Stimulated activated CD8-positive, alpha-beta memory T cell treated with anti-CD3 and anti-CD28 coated beads, Interleukin-15, amount 100 ng/mL, for 48 hours (primary cell): ENCODE results near the gene UVRAG.
"Not testable (repeated sequence)": the region's sequence is repeated elsewhere in the genome, so short reads cannot be mapped to it uniquely, and the experiment has no call there.

Experiments
- DNase-seq, 2 donors: peaks; one replicate each; pipeline ENCODE4 v3.0.0-alpha.2; 2020; ENCODE audit warnings: low read depth in 2 of 2

Gene UVRAG

DNA sequence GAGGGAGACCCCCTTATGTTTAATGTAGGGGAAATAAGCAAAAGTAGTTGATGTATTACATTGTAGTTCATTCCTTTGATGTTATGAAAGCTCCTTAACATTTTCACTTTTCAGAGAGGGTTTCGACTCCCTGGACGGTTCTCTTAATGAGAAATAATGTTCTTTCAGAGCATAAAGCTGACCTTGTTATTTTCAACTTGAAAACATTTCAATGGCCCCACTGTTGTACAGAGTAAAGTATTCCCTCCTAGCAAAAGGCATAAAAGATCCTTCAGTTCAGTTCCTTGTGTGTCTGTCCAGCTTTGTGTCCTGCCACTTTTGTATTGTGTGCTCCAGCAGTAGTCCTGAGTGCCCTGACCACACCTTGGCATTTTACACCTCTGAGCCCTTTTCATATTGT is 63.9 kb downstream of the UVRAG start:
- no peak for DNase-seq

- no peak for DNase-seq
These were observed 64.7 kb downstream of the UVRAG start for GRCh38 chr11:75879737-75880136.

DNA sequence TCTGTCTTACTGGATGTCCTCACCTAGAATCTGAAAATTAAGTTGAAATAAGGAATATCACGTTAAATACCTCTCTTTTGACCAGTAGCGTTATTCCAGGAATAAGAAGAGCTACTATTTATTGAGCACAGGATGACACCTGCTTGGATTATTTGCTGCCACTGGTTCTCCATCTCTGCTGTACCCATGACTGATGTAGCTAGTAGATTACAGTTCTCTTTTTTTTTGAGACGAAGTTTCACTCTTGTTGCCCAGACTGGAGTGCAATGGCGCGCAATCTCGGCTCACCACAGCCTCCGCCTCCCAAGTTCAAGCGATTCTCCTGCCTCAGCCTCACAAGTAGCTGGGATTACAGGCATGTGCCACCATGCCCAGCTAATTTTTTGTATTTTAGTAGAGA is 65.3 kb downstream of the UVRAG start:
- not testable (repeated sequence) for DNase-seq

GRCh38 chr11:75884321-75884720 is 69.3 kb downstream of the UVRAG start:
- no peak for DNase-seq

DNA sequence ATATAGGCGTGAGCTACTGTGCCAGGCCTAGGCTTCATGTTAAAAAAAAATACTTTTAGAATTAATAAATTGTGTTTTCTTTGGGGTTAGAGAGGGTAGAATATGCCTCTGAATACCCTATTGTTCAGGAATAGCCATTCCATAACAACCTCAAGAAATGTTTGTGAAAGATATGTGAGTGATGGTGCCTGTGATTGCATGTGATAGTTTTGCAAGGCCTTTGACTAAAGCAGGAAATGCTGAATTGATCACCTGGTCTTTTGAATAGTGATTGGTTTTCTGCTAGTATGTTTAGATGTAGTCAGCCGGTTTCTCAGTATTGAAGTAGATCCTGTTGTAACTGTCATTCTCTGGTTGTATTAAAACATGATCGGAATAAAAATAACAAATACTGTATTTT is 73.4 kb downstream of the UVRAG start:
- DNase-seq: no peak

DNA sequence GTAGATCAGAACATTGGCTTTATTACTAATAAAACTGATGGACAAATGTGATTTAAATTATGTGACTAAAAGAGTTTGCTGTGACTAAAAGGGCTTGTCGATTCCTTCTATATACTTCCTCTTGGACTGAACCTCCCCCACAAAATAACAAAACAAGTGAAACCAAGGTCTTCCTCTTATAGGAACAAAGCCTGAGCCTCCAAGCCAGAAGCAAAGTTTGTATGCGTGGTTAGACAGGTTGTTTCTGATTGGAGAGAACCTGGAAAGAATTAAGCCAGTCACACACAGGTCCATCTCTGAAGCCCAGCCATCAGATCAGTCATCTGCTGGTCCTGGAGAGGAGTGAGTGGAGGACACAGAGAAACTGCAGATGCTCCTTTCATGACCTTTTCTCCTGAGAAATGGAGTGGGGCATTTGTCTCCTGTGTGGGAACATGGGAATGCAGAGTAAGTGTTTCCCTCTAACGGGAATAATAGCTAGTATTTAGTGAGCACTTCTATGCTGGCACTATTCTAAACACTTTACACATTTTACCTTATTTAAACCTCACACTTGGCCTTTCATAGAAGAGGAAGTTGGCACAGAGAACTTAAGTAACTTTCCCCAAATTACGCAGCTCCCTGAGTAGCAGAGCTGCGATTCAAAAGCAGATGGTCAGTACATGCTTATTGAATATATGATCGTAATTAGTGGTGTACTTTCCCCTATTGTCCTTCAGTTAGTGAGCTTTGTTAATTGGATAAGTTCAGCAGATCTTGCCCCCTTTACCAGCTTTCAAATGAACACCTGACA is 77.1 kb downstream of the UVRAG start:
- no peak for DNase-seq

GRCh38 chr11:75893251-75893650 is 78.2 kb downstream of the UVRAG start:
- no peak for DNase-seq

- DNase-seq: no peak
These were observed 79.1 kb downstream of the UVRAG start for GRCh38 chr11:75894036-75894585.

DNA sequence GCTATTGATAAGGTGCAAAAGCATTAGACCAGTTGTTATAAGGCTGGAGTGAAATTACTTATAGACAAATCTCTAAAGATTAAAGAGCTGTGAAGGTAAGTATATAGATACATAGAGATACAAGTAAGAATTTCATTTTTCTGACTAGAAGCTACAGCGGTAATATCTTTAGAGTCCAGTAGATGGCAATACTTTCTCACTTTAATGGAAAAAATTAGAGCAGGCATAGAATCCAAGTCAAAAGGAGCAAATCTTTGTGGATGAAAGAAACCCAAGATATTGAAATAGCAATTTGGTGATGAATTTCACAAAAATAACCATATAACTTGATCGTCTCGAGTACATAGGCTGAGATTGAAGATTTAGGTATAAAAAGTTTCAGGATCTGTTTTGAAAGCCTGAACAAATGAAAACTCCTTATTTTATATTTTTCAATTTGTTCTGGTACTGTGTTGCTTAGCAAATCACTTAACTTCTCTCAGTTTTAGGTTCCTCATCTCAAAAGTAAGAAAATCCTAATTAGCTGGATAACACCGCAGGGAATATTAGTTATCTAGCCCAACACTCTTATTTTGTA is 81.9 kb downstream of the UVRAG start:
- no peak for DNase-seq

DNA sequence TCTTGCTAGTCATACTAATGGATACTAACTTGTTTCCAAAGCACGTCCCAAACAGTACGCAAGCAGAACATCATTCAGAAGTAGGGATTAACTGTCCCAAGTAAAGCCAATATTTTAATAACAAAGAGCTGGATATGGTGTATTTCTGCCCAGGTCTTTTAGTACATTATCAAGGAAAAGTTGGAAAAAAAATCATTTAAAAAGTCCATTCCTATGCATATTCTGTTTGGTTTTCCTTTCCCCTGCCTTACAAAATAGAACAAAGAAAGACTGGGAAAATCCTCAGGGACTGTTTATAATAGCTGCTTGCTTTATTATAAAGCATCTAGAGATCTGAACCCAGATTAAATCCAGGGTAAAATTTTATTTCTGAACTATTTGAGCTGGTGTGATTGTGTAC is 83.9 kb downstream of the UVRAG start:
- DNase-seq: no peak

- no peak for DNase-seq
These were observed 84.8 kb downstream of the UVRAG start for GRCh38 chr11:75899806-75900205.

DNA sequence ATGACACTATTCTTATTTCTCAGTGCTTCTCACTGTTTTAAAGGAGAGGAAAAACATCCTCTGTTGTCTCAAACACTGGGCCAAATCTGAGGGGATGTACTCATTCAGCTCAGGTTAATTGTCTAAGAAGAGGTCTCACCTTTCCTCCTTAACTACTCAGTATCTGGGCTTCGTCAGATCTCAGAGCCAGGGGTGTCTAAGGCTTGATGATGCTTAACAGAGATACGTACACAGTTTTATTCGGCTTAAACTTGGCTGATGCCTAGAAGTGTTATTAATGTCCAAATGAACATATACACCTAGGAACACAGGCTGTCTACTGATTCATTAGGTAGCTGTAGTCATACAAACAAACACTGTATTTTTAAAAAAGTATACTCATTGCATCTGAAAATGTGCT is 85.8 kb downstream of the UVRAG start:
- DNase-seq: no peak

- DNase-seq: no peak
These were observed 87.6 kb downstream of the UVRAG start for GRCh38 chr11:75902631-75903030.

GRCh38 chr11:75903276-75903675 is 88.3 kb downstream of the UVRAG start:
- no peak for DNase-seq

- DNase-seq: no peak
These were observed 90.4 kb downstream of the UVRAG start for GRCh38 chr11:75905434-75905833.

DNA sequence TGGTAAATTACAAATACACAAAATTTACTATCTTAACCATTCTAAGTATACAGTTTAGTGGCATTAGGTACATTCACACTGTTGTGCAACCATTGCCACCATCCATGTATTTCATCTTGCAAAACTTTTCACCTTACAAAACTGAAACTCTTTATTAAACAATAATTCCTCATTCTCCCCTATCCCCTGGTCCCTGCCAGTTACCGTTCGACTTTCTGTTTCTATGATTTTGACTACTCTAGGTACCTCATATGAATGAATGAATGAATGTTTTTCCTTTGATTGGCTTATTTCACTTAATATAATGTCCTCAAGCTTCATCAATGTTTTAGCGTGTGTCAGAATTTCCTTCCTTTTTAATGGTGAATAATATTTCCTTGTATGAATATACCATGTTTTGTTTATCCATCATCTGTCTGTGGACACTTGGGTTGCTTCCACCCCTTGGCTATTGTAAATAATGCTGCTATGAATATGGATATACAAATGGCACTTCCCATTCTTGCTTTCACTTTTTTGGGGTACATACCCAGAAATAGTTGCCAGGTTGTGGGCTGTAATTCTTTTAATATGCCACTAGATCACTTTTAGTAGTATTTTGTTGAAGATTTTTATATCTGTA is 93.0 kb downstream of the UVRAG start:
- no peak for DNase-seq

DNA sequence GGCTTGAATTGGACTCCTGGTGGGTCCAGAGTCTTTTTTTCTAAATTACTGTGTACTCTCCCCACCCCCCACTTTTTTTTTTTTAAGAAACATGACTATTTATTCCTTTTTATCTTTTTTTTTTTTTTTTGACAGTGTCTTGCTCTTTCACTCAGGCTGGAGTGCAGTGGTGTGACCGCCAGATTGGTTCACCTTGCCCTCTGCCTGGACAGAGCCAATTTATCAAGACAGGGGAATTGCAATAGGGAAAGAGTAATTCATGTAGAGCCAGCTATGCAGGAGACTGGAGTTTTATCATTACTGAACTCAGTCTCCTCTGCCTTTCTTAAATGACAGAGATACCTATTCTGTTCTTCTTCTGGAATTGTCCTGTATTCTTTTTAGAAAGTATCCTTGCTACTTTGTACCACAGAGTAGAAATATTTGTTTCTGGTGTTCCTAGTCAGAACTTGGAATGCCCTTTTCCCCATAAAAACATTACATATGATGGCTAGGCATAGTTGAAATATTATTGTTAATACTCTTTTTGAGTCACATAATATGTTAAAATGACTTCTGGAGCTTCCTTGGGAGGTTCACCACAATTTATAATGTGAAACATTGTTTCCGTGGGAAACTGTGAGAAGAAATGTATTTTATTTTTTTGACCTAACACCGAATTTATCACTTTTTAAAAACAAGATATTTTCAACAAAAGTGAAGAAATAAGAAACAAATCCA is 95.6 kb downstream of the UVRAG start:
- no peak for DNase-seq

- DNase-seq: no peak
These were observed 96.4 kb downstream of the UVRAG start for GRCh38 chr11:75911459-75911858.

GRCh38 chr11:75913984-75914383 is 99.0 kb downstream of the UVRAG start:
- no peak for DNase-seq

- DNase-seq: no peak
These were observed 101.9 kb downstream of the UVRAG start for GRCh38 chr11:75916882-75917281.

- no peak for DNase-seq
These were observed 103.3 kb downstream of the UVRAG start for GRCh38 chr11:75918331-75918730.

GRCh38 chr11:75919525-75919924 is 104.5 kb downstream of the UVRAG start:
- no peak for DNase-seq
